Stimulated activated CD4-positive, alpha-beta T cell treated with anti-CD3 and anti-CD28 coated beads, Interleukin-4, amount 100 ng/mL, for 4 hours (primary cell): Measurements from ENCODE around the gene MTREX.

Experiments
- DNase-seq, 2 experiments: peaks; one replicate each; pipeline ENCODE4 v3.0.0-alpha.2; 2020

MTREX gene

GRCh38 chr5:55385846-55386245 lies 78.1 kb downstream of the MTREX start:
- no peak for DNase-seq

- DNase-seq: no peak
Measured at GRCh38 chr5:55386356-55386755, 78.6 kb downstream of the MTREX start.

GRCh38 chr5:55387865-55388264 lies 80.1 kb downstream of the MTREX start:
- DNase-seq: no peak

- no peak for DNase-seq
Measured at GRCh38 chr5:55391707-55392106, 83.9 kb downstream of the MTREX start.

- DNase-seq: no peak
Measured at GRCh38 chr5:55392669-55393068, 84.9 kb downstream of the MTREX start.

GRCh38 chr5:55393501-55394175 lies 85.8 kb downstream of the MTREX start:
- no peak for DNase-seq

- DNase-seq: no peak
Measured at GRCh38 chr5:55402199-55402598, 94.4 kb downstream of the MTREX start.

- DNase-seq: no peak
Measured at GRCh38 chr5:55406292-55406691, 98.5 kb downstream of the MTREX start.

GRCh38 chr5:55407059-55407684 lies 99.4 kb downstream of the MTREX start:
- DNase-seq: no peak

- DNase-seq: no peak
Measured at GRCh38 chr5:55407984-55408383, 100.2 kb downstream of the MTREX start.

- DNase-seq: no peak
Measured at GRCh38 chr5:55409775-55410174, 102.0 kb downstream of the MTREX start.

- no peak for DNase-seq
Measured at GRCh38 chr5:55410845-55411244, 103.1 kb downstream of the MTREX start.

GRCh38 chr5:55411876-55412275 lies 104.1 kb downstream of the MTREX start:
- DNase-seq: no peak

GRCh38 chr5:55413644-55414043 lies 105.9 kb downstream of the MTREX start:
- DNase-seq: no peak

- DNase-seq: no peak
Measured at GRCh38 chr5:55415071-55415470, 107.3 kb downstream of the MTREX start.

- no peak for DNase-seq
Measured at GRCh38 chr5:55416306-55416705, 108.5 kb downstream of the MTREX start.

- DNase-seq: no peak
Measured at GRCh38 chr5:55418994-55419968, 111.5 kb downstream of the MTREX start.

- no peak for DNase-seq
Measured at GRCh38 chr5:55421074-55421529, 113.3 kb downstream of the MTREX start.

GRCh38 chr5:55426455-55426854 lies 118.7 kb downstream of the MTREX start:
- DNase-seq: no peak

- DNase-seq: no peak
Measured at GRCh38 chr5:55427157-55427556, 119.4 kb downstream of the MTREX start.

- no peak for DNase-seq
Measured at GRCh38 chr5:55429221-55429612, 121.4 kb downstream of the MTREX start.

- DNase-seq: no peak
Measured at GRCh38 chr5:55429613-55430253, 121.9 kb downstream of the MTREX start.

- no peak for DNase-seq
Measured at GRCh38 chr5:55432549-55432948, 124.8 kb downstream of the MTREX start.
